Activated CD4-positive, alpha-beta memory T cell treated with anti-CD3 and anti-CD28 coated beads, Interleukin-2, amount 10 ng/mL, durations not matched to agents 7 days and 5 days (primary cell): Measurements from ENCODE around the gene IRF7. TPM values are rescaled to one million over a fixed set of nuclear protein-coding genes. Genes with fewer than 3 reads are reported as not detected.
A peak's percentile ranks its signal among the peaks of the same experiment; 100 is the strongest.
"Not testable (repeated sequence)": the region's sequence is repeated elsewhere in the genome, so short reads cannot be mapped to it uniquely, and the experiment has no call there.

Experiments
- CTCF ChIA-PET: fragments of 350-600 bp; sonication (Branson Sonifier 250); formaldehyde crosslinking; loops from one replicate; lab custom pipeline; 2021; ENCODE audit warnings: antibody characterized with exemption, inconsistent platforms; lab: Charles Lee
- POLR2A ChIA-PET: fragments of 350-600 bp; sonication (Branson Sonifier 250); formaldehyde crosslinking; loops from one replicate; lab custom pipeline; 2021; ENCODE audit warnings: antibody characterized with exemption; lab: Charles Lee
- DNase-seq: peaks from one replicate; pipeline ENCODE4 v3.0.0-alpha.2; 2020
- H3K27ac Mint-ChIP-seq: one replicate; pipeline ENCODE4 v1.8.0; 2021; ENCODE audit warnings: mild to moderate bottlenecking, mixed read lengths
- H3K27me3 Mint-ChIP-seq: one replicate; pipeline ENCODE4 v1.8.0; 2021; ENCODE audit warnings: mixed read lengths
- H3K36me3 Mint-ChIP-seq: one replicate; pipeline ENCODE4 v1.8.0; 2021; ENCODE audit warnings: low read depth, mixed read lengths
- H3K4me1 Mint-ChIP-seq: one replicate; pipeline ENCODE4 v1.8.0; 2021; ENCODE audit warnings: mixed read lengths
- H3K4me3 Mint-ChIP-seq: one replicate; pipeline ENCODE4 v1.8.0; 2021; ENCODE audit warnings: mild to moderate bottlenecking, mixed read lengths
- H3K9me3 Mint-ChIP-seq: one replicate; pipeline ENCODE4 v1.8.0; 2021; ENCODE audit warnings: mixed read lengths
- total RNA-seq, 2 experiments: library from RNA; stranded (reverse); gene quantifications; one replicate each; pipeline ENCODE4 v1.2.3, GENCODE V29; 2021

Gene IRF7
- total RNA-seq, 2 experiments from 2014 or later = 220 to 221 TPM

- Mint-ChIP-seq H3K9me3 (no peaks in the 10 kb centered on the region), H3K4me1 (peaks cover 46% of the 10 kb centered on the region), H3K4me3 (peak overlapping the region; percentile 87), H3K36me3 (peaks cover 22% of the 10 kb centered on the region), H3K27ac (peak overlapping the region; percentile 76), H3K27me3 (peaks cover 13% of the 10 kb centered on the region)
- POLR2A ChIA-PET = interaction anchor here (1.0 to 3.3 kb wide), 12 partner anchors 9 to 213 kb away, joined by 3 to 20 read pairs (median 4); partner anchors contain the start of genes CEND1, IRF7 and TALDO1
- CTCF ChIA-PET = no interaction called here
- DNase-seq = no peak
These were observed 38.7 kb downstream of the IRF7 start for GRCh38 chr11:576811-577610.

DNA sequence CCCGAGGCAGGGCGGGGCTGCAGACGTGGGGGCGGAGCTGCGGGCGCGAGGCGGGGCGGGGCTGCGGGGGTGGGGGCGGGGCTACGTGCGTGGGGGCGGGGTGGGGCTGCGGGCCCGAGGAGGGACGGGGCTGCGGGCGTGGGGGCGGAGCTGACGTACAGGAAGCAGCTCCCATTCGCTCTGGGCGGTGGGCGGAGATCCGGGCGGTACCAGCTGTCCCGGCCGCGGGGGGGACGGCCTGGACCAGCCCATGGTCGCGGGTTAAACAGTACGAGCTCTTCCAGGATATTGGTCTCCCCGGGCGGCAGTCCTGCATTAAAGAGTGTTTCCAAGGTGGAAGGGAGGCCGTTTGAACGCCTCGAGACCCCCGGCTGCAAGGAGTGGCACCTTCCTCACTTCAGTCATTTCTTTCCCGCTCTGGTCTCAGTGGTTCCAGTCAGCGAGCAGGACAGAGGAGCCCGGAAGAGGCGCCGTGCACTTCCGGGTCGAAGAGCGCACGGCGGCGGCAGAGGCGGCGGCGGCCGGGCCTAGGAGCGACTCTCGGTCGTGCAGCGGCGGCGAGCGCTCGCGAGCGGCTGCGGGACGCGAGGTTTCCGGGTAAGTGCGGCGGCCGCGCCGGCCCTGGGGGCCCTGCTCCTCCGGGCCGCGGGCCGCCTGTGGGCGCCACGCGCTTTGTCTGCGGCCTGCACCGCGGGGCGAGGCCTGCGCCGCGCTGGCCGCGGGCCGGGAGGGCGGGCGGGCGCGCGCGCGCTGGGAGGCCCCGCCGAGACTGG is 39.6 kb downstream of the IRF7 start, which contains the start of gene PHRF1:
Gene PHRF1 (plus strand): TSS at position 475 of the 773 bp plus-strand sequence. CDS start 5,043 bp downstream, outside the sequence.
- peak within 1 kb of the TSS; percentile 95 for H3K27ac Mint-ChIP-seq
- H3K4me1 Mint-ChIP-seq = peaks cover 44% of the 10 kb centered on the region
- ChIA-PET CTCF (interaction anchor here (0.6 to 1.7 kb wide), 9 partner anchors 12 to 161 kb away, joined by 3 to 7 read pairs (median 3); partner anchors contain the start of genes SIGIRR and TMEM80), POLR2A (interaction anchor here (0.7 to 3.3 kb wide), 23 partner anchors 8 to 369 kb away, joined by 3 to 20 read pairs (median 5); partner anchors contain the start of genes BET1L, CEND1, DEAF1 and HRAS)
- peak; percentile 95 for DNase-seq
- peak within 1 kb of the TSS; percentile 91 for H3K4me3 Mint-ChIP-seq
- peaks cover 14% of the 10 kb centered on the region for H3K36me3 Mint-ChIP-seq
- peaks cover 13% of the 10 kb centered on the region for H3K27me3 Mint-ChIP-seq
- H3K9me3 Mint-ChIP-seq = no peaks in the 10 kb centered on the region

- peak overlapping the region; percentile 26 for H3K27ac Mint-ChIP-seq
- POLR2A ChIA-PET = interaction anchor here (0.7 to 3.3 kb wide), 24 partner anchors 7 to 369 kb away, joined by 3 to 20 read pairs (median 4); partner anchors contain the start of genes BET1L, CEND1, DEAF1 and HRAS
- peaks cover 41% of the 10 kb centered on the region for H3K4me1 Mint-ChIP-seq
- no peaks in the 10 kb centered on the region for H3K9me3 Mint-ChIP-seq
- H3K27me3 Mint-ChIP-seq = peaks cover 13% of the 10 kb centered on the region
- CTCF ChIA-PET = interaction anchor here (0.6 to 1.7 kb wide), 9 partner anchors 12 to 160 kb away, joined by 3 to 7 read pairs (median 3); partner anchors contain the start of genes SIGIRR and TMEM80
- no peak for DNase-seq
- peak overlapping the region; percentile 82 for H3K4me3 Mint-ChIP-seq
- H3K36me3 Mint-ChIP-seq = peaks cover 12% of the 10 kb centered on the region
These were observed 40.3 kb downstream of the IRF7 start for GRCh38 chr11:575313-575995.

DNA sequence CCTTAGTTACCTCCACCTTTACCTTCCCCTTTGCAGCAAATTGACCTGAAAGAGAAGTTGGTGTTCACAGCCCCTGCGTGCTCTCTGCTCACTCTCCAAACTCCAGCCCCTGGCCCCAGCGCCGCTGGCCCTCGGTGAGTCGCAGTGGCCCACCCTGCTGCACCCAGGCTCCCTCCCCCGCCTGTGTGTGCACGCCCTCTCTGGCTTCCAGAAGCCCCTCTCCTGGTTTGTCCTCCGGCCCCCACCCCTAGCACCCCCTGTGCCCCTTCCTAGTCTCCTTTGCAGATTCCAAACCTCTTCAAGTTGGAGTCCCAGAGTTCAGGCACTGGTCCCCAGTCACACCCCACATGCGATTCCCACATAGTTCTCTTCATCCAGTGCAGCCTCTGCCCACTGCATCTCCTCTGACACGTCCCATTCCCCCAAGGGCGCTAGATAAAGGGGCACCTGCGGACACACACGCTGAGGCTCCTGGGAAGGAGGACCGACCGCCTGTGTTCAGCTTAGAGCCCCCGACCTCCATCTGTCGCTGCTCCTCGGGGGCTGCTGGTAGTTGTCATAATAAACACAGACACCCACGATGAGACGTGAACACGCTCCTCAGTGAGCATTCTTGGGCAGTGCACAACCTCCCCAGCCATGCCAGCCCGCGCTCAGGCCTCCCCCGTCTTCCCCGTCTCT is 41.0 kb downstream of the IRF7 start:
- peaks cover 13% of the 10 kb centered on the region for H3K27me3 Mint-ChIP-seq
- POLR2A ChIA-PET = interaction anchor here (0.8 to 2.8 kb wide), 8 partner anchors 13 to 268 kb away, joined by 4 to 20 read pairs (median 4); partner anchors contain the start of genes IRF7 and TSPAN4
- H3K9me3 Mint-ChIP-seq = no peaks in the 10 kb centered on the region
- H3K27ac Mint-ChIP-seq = peak overlapping the region; percentile 26
- no peak for DNase-seq
- H3K36me3 Mint-ChIP-seq = peaks cover 12% of the 10 kb centered on the region
- peaks cover 40% of the 10 kb centered on the region for H3K4me1 Mint-ChIP-seq
- peak overlapping the region; percentile 82 for H3K4me3 Mint-ChIP-seq
- CTCF ChIA-PET = interaction anchor here (0.6 to 1.7 kb wide), 2 partner anchors 21 to 55 kb away, joined by 3 to 7 read pairs; no protein-coding TSS in a partner anchor

GRCh38 chr11:574031-574570 is 41.6 kb downstream of the IRF7 start:
- H3K4me1 Mint-ChIP-seq = peaks cover 35% of the 10 kb centered on the region
- DNase-seq, H3K36me3 Mint-ChIP-seq, H3K9me3 Mint-ChIP-seq, POLR2A ChIA-PET, CTCF ChIA-PET: not testable (repeated sequence)
- peak overlapping the region; percentile 32 for H3K27ac Mint-ChIP-seq
- peak overlapping the region; percentile 82 for H3K4me3 Mint-ChIP-seq
- H3K27me3 Mint-ChIP-seq = peaks cover 13% of the 10 kb centered on the region

- ChIA-PET POLR2A (no interaction called here), CTCF (no interaction called here)
- DNase-seq = no peak
- no peak overlapping the region for H3K27ac Mint-ChIP-seq
- H3K9me3 Mint-ChIP-seq = no peaks in the 10 kb centered on the region
- H3K27me3 Mint-ChIP-seq = peaks cover 13% of the 10 kb centered on the region
- H3K4me3 Mint-ChIP-seq = no peak overlapping the region
- peaks cover 28% of the 10 kb centered on the region for H3K4me1 Mint-ChIP-seq
- H3K36me3 Mint-ChIP-seq = peaks cover 8% of the 10 kb centered on the region
These were observed 42.5 kb downstream of the IRF7 start for GRCh38 chr11:573146-573759.

- Mint-ChIP-seq H3K4me1 (peaks cover 25% of the 10 kb centered on the region), H3K27me3 (peaks cover 13% of the 10 kb centered on the region), H3K36me3 (peaks cover 3% of the 10 kb centered on the region), H3K4me3 (no peak overlapping the region), H3K27ac (no peak overlapping the region), H3K9me3 (no peaks in the 10 kb centered on the region)
- ChIA-PET POLR2A (no interaction called here), CTCF (no interaction called here)
- DNase-seq = no peak
These were observed 44.0 kb downstream of the IRF7 start for GRCh38 chr11:571802-572185.

- peak overlapping the region; percentile 77 for H3K4me3 Mint-ChIP-seq
- peak overlapping the region; percentile 62 for H3K27ac Mint-ChIP-seq
- peaks cover 17% of the 10 kb centered on the region for H3K4me1 Mint-ChIP-seq
- H3K9me3 Mint-ChIP-seq = no peaks in the 10 kb centered on the region
- peaks cover 4% of the 10 kb centered on the region for H3K27me3 Mint-ChIP-seq
- ChIA-PET POLR2A (interaction anchor here (0.8 to 3.3 kb wide), 9 partner anchors 8 to 274 kb away, joined by 3 to 25 read pairs (median 7); partner anchors contain the start of genes IRF7, LRRC56, PHRF1 and SIGIRR), CTCF (interaction anchor here (0.8 to 1.6 kb wide), 3 partner anchors 10 to 15 kb away, joined by 3 to 4 read pairs (median 3); no protein-coding TSS in a partner anchor)
- H3K36me3 Mint-ChIP-seq = peaks cover 6% of the 10 kb centered on the region
- no peak for DNase-seq
These were observed 46.4 kb downstream of the IRF7 start for GRCh38 chr11:569158-569885.

DNA sequence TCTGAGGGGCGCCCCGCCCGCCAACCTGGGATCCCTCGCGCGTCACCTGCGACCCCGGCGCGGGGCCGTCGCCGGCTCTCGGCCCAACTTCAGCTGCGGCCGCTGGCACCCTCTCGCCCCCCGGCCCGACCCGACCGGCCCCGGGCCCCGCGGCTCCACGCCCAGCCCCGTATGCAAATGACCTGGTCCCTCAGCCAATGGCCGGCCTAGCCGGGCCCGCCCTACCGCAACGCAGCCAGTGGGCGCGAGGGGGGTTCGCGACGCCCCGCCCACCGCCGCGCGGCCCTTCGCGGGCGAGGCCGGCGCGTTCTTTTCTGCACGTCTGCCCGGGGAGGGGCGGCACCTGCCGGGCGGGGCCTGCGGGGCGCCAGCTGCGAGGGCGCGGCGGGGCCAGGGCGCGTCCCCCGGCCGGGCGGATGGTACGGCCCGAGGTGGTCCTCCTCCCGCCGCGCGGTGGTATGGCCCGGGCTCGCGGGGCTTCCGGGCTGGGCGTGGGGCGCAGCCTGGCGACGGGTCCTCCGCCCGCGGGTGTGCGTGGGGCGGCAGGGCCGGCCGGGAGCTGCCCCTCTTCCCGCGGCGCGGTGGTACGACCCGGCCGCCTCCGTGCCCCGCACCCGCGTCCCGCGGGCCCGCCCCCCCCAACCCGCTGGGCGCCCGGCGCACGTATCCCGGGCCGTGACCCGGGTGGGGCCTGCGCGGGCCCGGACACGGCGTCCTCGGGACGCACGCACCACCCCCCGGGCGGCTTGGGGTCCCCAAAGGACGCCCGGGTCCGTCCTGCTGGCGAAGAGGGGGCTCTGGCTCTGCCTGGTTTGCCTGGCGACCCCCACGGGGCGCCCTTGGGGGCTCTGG is 47.2 kb downstream of the IRF7 start:
- DNase-seq = peak; percentile 96
- ChIA-PET POLR2A (interaction anchor here (0.6 to 3.3 kb wide), 10 partner anchors 9 to 274 kb away, joined by 3 to 25 read pairs (median 5); partner anchors contain the start of genes IRF7, LRRC56, PHRF1 and SIGIRR), CTCF (interaction anchor here (0.6 to 1.6 kb wide), 5 partner anchors 9 to 157 kb away, joined by 3 to 4 read pairs (median 3); no protein-coding TSS in a partner anchor)
- no peaks in the 10 kb centered on the region for H3K27me3 Mint-ChIP-seq
- H3K9me3 Mint-ChIP-seq = no peaks in the 10 kb centered on the region
- peak overlapping the region; percentile 62 for H3K27ac Mint-ChIP-seq
- peak overlapping the region; percentile 77 for H3K4me3 Mint-ChIP-seq
- H3K36me3 Mint-ChIP-seq = peaks cover 11% of the 10 kb centered on the region
- H3K4me1 Mint-ChIP-seq = peaks cover 15% of the 10 kb centered on the region
